ENCODE measurements around the gene ARMCX4. TPM values are rescaled to one million over a fixed set of nuclear protein-coding genes. Genes with fewer than 3 reads are reported as not detected.

ARMCX4 gene
- polyA plus RNA-seq, 1 donor from 2014 or later = 32.2 TPM

- H3K9me2 ChIP-seq (ENCODE audit: insufficient read depth, low read length) = no peaks in the 10 kb centered on the region
- no peak overlapping the region for H3K9ac ChIP-seq (ENCODE audit: low read length)
- H4K20me1 ChIP-seq (ENCODE audit: insufficient read depth) = no peaks in the 10 kb centered on the region
- no peak overlapping the region for H3K27ac ChIP-seq (ENCODE audit: low read length)
- no peak overlapping the region for H3K4me2 ChIP-seq (ENCODE audit: low read length)
- H3K27me3 ChIP-seq (ENCODE audit: insufficient read depth, low read depth, low read length) = no peaks in the 10 kb centered on the region
- H2AFZ ChIP-seq (ENCODE audit: low read depth, low read length) = no peak overlapping the region
- no peaks in the 10 kb centered on the region for H3F3A ChIP-seq (ENCODE audit: insufficient read depth, low read length, poor library complexity, severe bottlenecking)
- H3K79me2 ChIP-seq (replicated peaks; ENCODE audit: insufficient read depth, low read length) = no peaks in the 10 kb centered on the region
- TF ChIP-seq RAD21 (conservative IDR thresholded peaks at IDR 0.05) = no peak
- no peak for TF ChIP-seq SMC3 (conservative IDR thresholded peaks at IDR 0.05; ENCODE audit: poor library complexity)
- TF ChIP-seq CTCF (IDR thresholded peaks at IDR 0.05; ENCODE audit: poor library complexity, severe bottlenecking) = no peak
- no peak for TF ChIP-seq REST (IDR thresholded peaks at IDR 0.05; ENCODE audit: borderline replicate concordance)
- no peak for TF ChIP-seq TAF1 (IDR thresholded peaks at IDR 0.05; ENCODE audit: low read depth)
- TF ChIP-seq MXI1 (conservative IDR thresholded peaks at IDR 0.05; ENCODE audit: poor library complexity, severe bottlenecking) = no peak
- TF ChIP-seq POLR2AphosphoS5 (IDR thresholded peaks at IDR 0.05) = no peak
- TF ChIP-seq EZH2 (IDR thresholded peaks at IDR 0.05; ENCODE audit: borderline replicate concordance, insufficient read depth, low read length, poor library complexity, severe bottlenecking) = no peak
- no peak for TF ChIP-seq EP300 (conservative IDR thresholded peaks at IDR 0.05; ENCODE audit: poor library complexity, severe bottlenecking)
- H3K4me3 ChIP-seq (ENCODE audit: low read length) = no peak overlapping the region
- H3K36me3 ChIP-seq (ENCODE audit: insufficient read depth, low read length) = no peaks in the 10 kb centered on the region
- no peaks in the 10 kb centered on the region for H3K9me3 ChIP-seq (ENCODE audit: low read length)
Observed at GRCh38 chrX:101507372-101507771, 22.1 kb downstream of the ARMCX4 start.

GRCh38 chrX:101507986-101508385 lies 22.7 kb downstream of the ARMCX4 start:
- TF ChIP-seq MXI1 (conservative IDR thresholded peaks at IDR 0.05; ENCODE audit: poor library complexity, severe bottlenecking) (no peak), TAF1 (IDR thresholded peaks at IDR 0.05; ENCODE audit: low read depth) (no peak), REST (IDR thresholded peaks at IDR 0.05; ENCODE audit: borderline replicate concordance) (no peak), EP300 (conservative IDR thresholded peaks at IDR 0.05; ENCODE audit: poor library complexity, severe bottlenecking) (no peak)
- no peaks in the 10 kb centered on the region for H3K9me3 ChIP-seq (ENCODE audit: low read length)
- no peaks in the 10 kb centered on the region for H3K27me3 ChIP-seq (ENCODE audit: insufficient read depth, low read depth, low read length)
- no peak overlapping the region for H3K4me2 ChIP-seq (ENCODE audit: low read length)
- H3K36me3 ChIP-seq (ENCODE audit: insufficient read depth, low read length) = no peaks in the 10 kb centered on the region
- H3K9ac ChIP-seq (ENCODE audit: low read length) = no peak overlapping the region
- H3K9me2 ChIP-seq (ENCODE audit: insufficient read depth, low read length) = no peaks in the 10 kb centered on the region
- no peak overlapping the region for H2AFZ ChIP-seq (ENCODE audit: low read depth, low read length)
- no peaks in the 10 kb centered on the region for H3F3A ChIP-seq (ENCODE audit: insufficient read depth, low read length, poor library complexity, severe bottlenecking)
- H3K27ac ChIP-seq (ENCODE audit: low read length) = no peak overlapping the region
- no peaks in the 10 kb centered on the region for H3K79me2 ChIP-seq (replicated peaks; ENCODE audit: insufficient read depth, low read length)
- no peaks in the 10 kb centered on the region for H4K20me1 ChIP-seq (ENCODE audit: insufficient read depth)
- H3K4me3 ChIP-seq (ENCODE audit: low read length) = no peak overlapping the region

Data from neural cell (in vitro differentiated cells).